Stimulated activated naive CD4-positive, alpha-beta T cell treated with Interleukin-2 at 50 U/mL for 16 hours (primary cell): Measurements from ENCODE around the gene PRSS23.
"Not testable (repeated sequence)": the region's sequence is repeated elsewhere in the genome, so short reads cannot be mapped to it uniquely, and the experiment has no call there.

Experiments used
- DNase-seq: peaks from one replicate; lab custom pipeline; 2025; lab: John Stamatoyannopoulos, UW

Gene PRSS23, protein sequence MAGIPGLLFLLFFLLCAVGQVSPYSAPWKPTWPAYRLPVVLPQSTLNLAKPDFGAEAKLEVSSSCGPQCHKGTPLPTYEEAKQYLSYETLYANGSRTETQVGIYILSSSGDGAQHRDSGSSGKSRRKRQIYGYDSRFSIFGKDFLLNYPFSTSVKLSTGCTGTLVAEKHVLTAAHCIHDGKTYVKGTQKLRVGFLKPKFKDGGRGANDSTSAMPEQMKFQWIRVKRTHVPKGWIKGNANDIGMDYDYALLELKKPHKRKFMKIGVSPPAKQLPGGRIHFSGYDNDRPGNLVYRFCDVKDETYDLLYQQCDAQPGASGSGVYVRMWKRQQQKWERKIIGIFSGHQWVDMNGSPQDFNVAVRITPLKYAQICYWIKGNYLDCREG

DNA sequence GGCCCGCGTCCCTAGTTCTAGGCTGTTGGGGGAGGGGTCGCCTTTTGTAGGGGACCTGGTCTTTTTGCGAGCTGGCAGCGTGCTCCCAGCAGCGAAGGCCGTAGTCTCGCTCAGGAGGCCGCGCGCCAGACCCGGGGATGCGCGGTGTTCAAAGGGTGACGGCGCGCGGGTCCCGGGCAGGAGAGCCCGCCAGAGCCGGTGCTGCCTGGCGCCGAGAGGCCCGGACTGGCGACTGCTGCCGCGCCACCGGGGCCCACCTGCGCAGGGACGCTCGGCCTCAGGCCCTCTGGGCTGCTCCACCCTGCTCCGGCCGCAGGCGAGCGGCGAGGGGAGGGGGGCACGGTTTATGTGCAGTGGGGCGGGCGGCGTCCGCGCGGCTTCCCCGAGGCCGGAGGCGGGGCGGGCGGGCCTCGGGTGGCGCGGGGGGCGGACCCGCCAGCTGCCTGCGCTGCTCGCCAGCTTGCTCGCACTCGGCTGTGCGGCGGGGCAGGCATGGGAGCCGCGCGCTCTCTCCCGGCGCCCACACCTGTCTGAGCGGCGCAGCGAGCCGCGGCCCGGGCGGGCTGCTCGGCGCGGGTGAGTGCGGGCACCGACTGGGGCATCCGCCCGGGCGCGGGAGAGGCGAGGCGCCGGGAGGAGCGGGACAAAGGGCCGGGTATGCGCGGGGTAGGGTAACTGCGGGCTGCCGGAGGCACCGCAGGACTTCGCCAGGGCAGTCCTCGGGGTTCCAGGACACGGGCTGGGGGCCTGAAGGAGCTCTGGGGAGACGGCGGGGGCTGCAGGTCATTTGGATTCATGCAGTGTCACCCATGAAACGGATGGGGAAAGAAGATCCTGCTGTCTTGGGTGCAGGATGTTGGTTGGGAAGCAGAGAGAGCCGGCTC, at the start of gene PRSS23:
PRSS23 (plus strand) TSS at position 467 of the 884 bp plus-strand sequence. CDS start 7,102 bp downstream, outside the sequence.
- no peak for DNase-seq

DNA sequence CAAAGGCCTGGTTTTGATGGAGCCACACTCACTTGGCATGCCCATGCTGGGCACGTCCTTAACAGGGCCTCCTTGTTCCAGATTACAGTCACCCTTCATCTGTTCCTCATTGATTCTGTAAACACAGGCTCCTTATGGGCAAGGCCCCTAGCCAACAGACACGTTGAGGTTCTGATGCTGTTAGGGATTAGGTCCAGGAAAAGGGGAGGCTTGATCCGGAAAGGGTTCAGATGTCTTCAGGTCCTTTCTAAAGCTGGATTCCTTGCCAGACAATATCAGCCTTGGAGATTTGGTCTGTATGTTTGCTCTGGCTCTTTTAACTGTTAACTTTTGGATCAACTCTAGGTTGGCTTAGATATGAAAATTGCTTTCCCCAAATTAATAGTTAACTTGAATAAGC, 46.9 kb upstream of the PRSS23 start:
- no peak for DNase-seq

- DNase-seq, result no peak
Measured at GRCh38 chr11:86755146-86755545, 45.2 kb upstream of the PRSS23 start.

DNA sequence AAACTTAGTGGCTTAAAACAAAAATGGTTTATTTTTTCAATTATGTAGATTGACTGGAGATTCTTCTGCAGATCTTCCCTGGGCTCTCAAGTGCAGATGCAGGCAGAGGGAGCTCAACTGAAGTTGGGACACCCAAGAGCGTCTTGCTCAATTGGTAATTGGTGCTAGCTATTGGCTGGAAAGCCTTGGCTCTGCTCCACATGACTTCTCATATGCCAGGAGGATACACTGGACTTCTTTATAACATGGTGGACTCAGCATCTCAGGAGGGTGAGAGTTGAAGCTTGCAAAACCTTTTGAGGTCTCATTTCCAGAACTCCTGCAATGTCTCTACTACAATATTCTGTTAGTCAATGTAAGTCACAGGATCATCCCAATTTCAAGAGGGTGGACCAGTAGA, 42.2 kb upstream of the PRSS23 start:
- no peak for DNase-seq

DNA sequence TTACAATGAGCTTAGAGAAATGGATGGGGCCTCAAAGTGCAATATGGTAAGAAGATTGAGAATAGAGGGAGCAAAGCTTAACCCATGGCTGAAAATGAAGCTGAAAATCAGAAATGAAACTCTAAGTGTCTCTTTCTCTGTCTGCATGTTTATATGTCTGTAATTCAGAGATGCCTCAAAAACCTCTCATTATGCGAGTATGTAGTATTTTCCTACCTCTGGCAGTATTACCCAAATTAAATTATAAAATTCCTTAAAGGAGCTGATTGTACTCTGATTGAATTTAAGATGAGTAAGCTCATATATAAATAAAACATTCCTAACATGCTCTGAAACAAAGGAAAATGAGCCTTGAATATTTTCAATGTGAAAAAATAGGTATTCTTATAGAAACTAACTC, 39.8 kb upstream of the PRSS23 start:
- no peak for DNase-seq

DNA sequence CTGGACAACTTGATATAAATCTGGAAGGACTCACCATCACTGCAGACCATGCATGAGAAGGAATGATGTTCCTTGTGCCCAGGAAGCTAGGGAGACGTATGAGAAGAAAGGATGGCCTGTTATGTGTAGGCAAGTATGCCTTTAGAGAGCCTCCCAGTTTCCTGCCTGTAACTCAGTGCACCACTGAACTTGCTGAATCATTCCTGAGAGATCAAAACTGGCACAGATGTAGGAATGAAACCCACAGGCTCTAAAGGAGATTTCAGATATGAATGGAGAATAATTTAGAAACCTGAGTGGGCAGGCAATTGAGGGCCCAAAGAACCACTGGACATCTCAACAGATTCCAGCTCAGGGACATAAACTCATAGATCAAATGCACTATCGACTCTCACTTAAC, 38.4 kb upstream of the PRSS23 start:
- no peak for DNase-seq

GRCh38 chr11:86765203-86765602, 35.1 kb upstream of the PRSS23 start:
- no peak for DNase-seq

- no peak for DNase-seq
Measured at GRCh38 chr11:86765878-86766277, 34.5 kb upstream of the PRSS23 start.

GRCh38 chr11:86769219-86769618, 31.1 kb upstream of the PRSS23 start:
- no peak for DNase-seq

DNA sequence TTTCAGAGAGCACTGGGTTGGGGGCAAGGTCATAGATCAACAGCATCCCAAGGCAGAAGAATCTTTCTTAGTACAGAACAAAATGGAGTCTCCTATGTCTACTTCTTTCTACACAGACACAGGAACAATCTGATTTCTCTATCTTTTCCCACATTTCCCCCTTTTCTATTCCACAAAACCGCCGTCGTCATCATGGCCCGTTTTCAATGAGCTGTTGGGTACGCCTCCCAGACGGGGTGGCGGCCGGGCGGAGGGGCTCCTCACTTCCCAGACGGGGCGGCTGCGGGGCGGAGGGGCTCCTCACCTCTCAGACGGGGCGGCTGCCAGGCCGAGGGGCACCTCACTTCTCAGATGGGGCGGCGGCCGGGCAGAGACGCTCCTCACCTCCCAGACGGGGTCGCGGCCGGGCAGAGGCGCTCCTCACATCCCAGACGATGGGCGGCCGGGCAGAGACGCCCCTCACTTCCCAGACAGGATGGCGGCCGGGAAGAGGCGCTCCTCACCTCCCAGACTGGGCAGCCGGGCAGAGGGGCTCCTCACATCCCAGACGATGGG, 29.8 kb upstream of the PRSS23 start:
- not testable (repeated sequence) for DNase-seq

DNA sequence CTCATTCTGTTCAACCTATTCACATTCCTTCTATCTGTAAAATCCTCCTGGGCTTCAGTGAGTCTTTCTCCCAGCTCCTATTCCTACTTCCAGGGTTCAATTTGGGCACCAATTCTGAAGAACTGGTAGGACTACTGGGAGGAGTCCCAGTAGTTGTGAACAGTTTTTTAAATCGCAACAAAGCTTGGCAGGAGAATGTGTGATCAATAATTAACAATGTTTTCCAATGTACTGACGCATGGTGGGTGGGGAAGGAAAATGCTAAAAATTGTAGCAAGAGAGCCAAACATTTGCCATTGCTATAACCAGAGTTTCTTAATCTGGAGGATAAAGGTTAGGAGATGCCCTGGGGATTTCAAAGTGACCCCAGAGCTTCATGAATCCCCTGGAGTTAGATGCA, 27.3 kb upstream of the PRSS23 start:
- DNase-seq, result no peak

GRCh38 chr11:86773513-86774252, 26.7 kb upstream of the PRSS23 start:
- no peak for DNase-seq

GRCh38 chr11:86774417-86774816, 25.9 kb upstream of the PRSS23 start:
- DNase-seq, result no peak

GRCh38 chr11:86775361-86775760, 25.0 kb upstream of the PRSS23 start:
- DNase-seq, result no peak

- DNase-seq, result no peak
Measured at GRCh38 chr11:86781546-86781945, 18.8 kb upstream of the PRSS23 start.

GRCh38 chr11:86782742-86783141, 17.6 kb upstream of the PRSS23 start:
- no peak for DNase-seq

GRCh38 chr11:86783661-86784060, 16.7 kb upstream of the PRSS23 start:
- no peak for DNase-seq

- DNase-seq, result no peak
Measured at GRCh38 chr11:86784241-86784681, 16.1 kb upstream of the PRSS23 start.

DNA sequence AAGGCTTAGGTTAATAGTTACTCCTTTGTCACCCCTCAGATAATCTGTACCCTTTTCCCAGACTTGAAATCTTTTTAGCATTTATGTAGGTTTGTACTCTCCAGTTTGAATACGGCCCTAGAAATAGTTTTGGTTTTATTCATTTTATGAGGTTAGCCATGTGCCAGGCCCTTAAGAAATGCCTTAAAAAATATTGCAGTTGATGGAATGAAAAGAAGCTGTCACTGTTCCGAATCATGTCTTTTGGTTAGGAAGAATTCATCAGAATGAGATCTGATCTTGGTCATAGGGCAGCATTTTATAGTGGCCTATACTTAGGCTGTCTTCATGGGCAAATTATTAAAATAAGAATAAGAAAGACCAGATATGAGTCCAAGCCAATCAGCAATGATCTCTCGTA, 14.8 kb upstream of the PRSS23 start:
- DNase-seq, result no peak

- no peak for DNase-seq
Measured at GRCh38 chr11:86787018-86787536, 13.3 kb upstream of the PRSS23 start.

DNA sequence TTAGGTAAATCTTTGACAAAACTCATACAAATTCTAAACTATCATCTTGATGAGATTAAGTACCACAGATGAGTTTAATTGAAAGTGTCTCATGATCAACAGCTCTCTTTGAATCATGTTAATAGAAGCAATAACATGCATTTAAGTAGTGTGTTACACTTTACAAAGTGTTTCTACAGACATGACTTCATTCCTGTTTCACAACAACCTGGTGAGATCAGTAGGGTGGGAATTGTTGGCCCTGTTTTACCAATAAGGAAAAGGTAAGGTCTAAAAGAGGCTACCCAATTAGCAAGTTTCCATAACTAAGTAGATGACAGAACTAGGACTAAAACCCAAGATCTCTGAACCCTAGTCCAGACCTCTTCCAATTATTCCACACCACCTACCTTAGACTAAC, 12.7 kb upstream of the PRSS23 start:
- DNase-seq, result no peak

GRCh38 chr11:86790195-86790725, 10.1 kb upstream of the PRSS23 start:
- no peak for DNase-seq
